AG04450 (cell line): ENCODE results near the gene RARB. TPM values are rescaled to one million over a fixed set of nuclear protein-coding genes. Genes with fewer than 3 reads are reported as not detected.

ENCODE experiments used
- CTCF ChIA-PET: fragments of 300-600, 350-600 bp; formaldehyde crosslinking; extraction: SDS; loops from one replicate; lab custom pipeline; 2022; ENCODE audit warnings: antibody characterized with exemption, inconsistent platforms; lab: Charles Lee
- POLR2A ChIA-PET: fragments of 350-600 bp; formaldehyde crosslinking; extraction: SDS; loops from one replicate; lab custom pipeline; 2021; ENCODE audit warnings: antibody characterized with exemption, inconsistent platforms; lab: Yijun Ruan, JAX
- DNase-seq: peaks from one replicate; pipeline ENCODE4 v3.0.0-alpha.2; 2011; ENCODE audit warnings: low read depth, low spot score
- H3K27ac ChIP-seq: one replicate; pipeline ENCODE4 v1.5.1; 2012; ENCODE audit warnings: low read depth, low read length, control low read depth
- H3K27me3 ChIP-seq: one replicate; pipeline ENCODE4 v1.6.0; 2012; ENCODE audit warnings: low read length; ENCODE audit not compliant: control insufficient read depth, insufficient read depth
- H3K4me3 ChIP-seq: 2 replicates; pipeline ENCODE4 v1.5.1; 2011; ENCODE audit warnings: mild to moderate bottlenecking, low read depth, low read length, control low read depth
- H3K9me3 ChIP-seq: 2 replicates; pipeline ENCODE4 v1.5.1; 2012; ENCODE audit warnings: low read length; ENCODE audit not compliant: control insufficient read depth, insufficient read depth
- polyA plus RNA-seq: library from polyadenylated mRNA; depleted of rRNA; stranded (reverse); fragments of >200 nt; gene quantifications from 2 replicates; pipeline ENCODE4 v1.2.3, GENCODE V29; 2011
- TF ChIP-seq, protein P1 (sequence below): IDR thresholded peaks from 2 replicates; pipeline ENCODE4 v1.5.1; 2011; ENCODE audit warnings: low read depth, low read length, control low read depth, inconsistent platforms

RARB gene
- polyA plus RNA-seq, 1 experiment: 0.51 TPM

GRCh38 chr3:25572919-25573385 lies 144.9 kb downstream of the RARB start:
- peak overlapping the region; percentile 70 for H3K27ac ChIP-seq
- no peaks in the 10 kb centered on the region for H3K27me3 ChIP-seq
- CTCF ChIA-PET: interaction anchor here (4.0 kb wide), 1 partner anchor 20 kb away, joined by 31 read pairs; no protein-coding TSS in a partner anchor
- POLR2A ChIA-PET: no interaction called here
- no peak for DNase-seq
- TF ChIP-seq, protein P1, sequence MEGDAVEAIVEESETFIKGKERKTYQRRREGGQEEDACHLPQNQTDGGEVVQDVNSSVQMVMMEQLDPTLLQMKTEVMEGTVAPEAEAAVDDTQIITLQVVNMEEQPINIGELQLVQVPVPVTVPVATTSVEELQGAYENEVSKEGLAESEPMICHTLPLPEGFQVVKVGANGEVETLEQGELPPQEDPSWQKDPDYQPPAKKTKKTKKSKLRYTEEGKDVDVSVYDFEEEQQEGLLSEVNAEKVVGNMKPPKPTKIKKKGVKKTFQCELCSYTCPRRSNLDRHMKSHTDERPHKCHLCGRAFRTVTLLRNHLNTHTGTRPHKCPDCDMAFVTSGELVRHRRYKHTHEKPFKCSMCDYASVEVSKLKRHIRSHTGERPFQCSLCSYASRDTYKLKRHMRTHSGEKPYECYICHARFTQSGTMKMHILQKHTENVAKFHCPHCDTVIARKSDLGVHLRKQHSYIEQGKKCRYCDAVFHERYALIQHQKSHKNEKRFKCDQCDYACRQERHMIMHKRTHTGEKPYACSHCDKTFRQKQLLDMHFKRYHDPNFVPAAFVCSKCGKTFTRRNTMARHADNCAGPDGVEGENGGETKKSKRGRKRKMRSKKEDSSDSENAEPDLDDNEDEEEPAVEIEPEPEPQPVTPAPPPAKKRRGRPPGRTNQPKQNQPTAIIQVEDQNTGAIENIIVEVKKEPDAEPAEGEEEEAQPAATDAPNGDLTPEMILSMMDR: no peak
- H3K4me3 ChIP-seq: no peak overlapping the region
- H3K9me3 ChIP-seq: no peaks in the 10 kb centered on the region; the same call in 1 of the 2 replicates

DNA sequence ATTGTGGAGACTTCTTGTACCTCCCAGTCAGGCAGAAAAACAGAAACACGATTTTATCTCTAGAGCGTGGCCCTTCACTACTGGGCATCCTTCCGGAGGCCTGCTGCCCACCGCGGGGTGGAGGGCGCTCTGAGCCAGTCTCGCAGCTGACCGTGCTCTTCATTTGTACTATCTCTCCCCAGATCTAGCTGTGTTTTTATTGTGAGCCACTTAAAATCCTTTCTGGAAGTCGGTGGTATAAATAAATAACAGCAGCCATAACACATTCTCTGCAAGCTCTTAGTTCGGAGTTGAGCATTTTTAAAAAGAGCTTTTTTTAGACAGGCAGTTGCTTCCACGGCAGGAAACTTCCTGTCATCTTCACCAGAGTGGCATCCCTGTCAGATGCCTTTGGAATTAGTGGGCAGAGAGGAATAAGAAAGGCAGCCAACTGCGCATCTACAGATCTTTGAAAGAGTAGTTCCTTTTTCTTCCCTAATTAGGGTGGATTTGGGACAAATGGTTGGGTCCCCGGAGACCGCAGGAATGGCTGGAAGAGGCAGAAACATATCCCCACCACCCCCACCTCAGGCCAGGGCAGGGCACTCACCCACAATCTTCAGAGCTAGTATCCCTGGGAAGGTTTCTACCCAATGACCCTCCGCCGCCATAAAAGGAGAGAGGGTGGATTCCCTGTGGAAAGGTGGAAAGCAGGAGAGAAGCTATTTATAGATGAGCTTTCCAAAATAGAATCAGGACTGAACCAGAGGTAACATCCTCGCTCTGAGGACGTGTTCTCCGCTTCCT lies 145.5 kb downstream of the RARB start:
- Histone ChIP-seq H3K4me3 (no peak overlapping the region), H3K27ac (peak overlapping the region; percentile 70), H3K9me3 (no peaks in the 10 kb centered on the region; the same call in 1 of the 2 replicates), H3K27me3 (no peaks in the 10 kb centered on the region)
- CTCF ChIA-PET: interaction anchor here (4.0 kb wide), 1 partner anchor 20 kb away, joined by 31 read pairs; no protein-coding TSS in a partner anchor
- no peak for DNase-seq
- POLR2A ChIA-PET: no interaction called here
- TF ChIP-seq, protein P1: no peak

GRCh38 chr3:25574172-25574765 lies 146.2 kb downstream of the RARB start:
- H3K27ac ChIP-seq: peak overlapping the region; percentile 11
- TF ChIP-seq, protein P1: no peak
- DNase-seq: no peak
- ChIA-PET POLR2A (no interaction called here), CTCF (interaction anchor here (0.6 to 4.0 kb wide), 2 partner anchors 19 to 170 kb away, joined by 4 to 31 read pairs; no protein-coding TSS in a partner anchor)
- no peak overlapping the region for H3K4me3 ChIP-seq
- no peaks in the 10 kb centered on the region; the same call in 1 of the 2 replicates for H3K9me3 ChIP-seq
- H3K27me3 ChIP-seq: no peaks in the 10 kb centered on the region

- Histone ChIP-seq H3K9me3 (no peaks in the 10 kb centered on the region; the same call in 1 of the 2 replicates), H3K4me3 (no peak overlapping the region), H3K27me3 (no peaks in the 10 kb centered on the region), H3K27ac (no peak overlapping the region)
- TF ChIP-seq, protein P1: no peak
- DNase-seq: no peak
- POLR2A ChIA-PET: no interaction called here
- CTCF ChIA-PET: interaction anchor here (1.4 kb wide), 1 partner anchor 19 kb away, joined by 3 read pairs; no protein-coding TSS in a partner anchor
Observed at GRCh38 chr3:25575001-25575400, 146.9 kb downstream of the RARB start.

DNA sequence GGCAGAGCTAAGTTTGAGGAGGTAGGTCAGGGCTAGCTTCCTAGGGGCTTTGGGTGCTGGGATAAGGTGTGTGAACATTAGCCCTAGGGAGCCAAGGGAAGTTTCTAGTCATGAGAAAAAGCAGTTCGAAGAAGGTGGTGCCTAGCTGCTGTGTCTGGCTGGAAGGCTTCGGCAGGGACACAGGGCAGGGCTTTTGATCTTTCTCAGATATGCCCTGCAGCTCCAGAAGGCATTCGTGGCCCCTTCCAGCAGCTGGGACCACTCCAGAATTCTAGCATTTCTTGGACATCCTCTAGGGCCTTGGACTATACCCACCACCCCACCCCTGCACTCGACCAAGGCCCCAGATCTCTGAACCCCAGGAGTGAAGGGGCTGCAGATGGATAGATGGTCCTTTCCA lies 148.1 kb downstream of the RARB start:
- Histone ChIP-seq H3K27me3 (no peaks in the 10 kb centered on the region), H3K27ac (no peak overlapping the region), H3K4me3 (no peak overlapping the region), H3K9me3 (no peaks in the 10 kb centered on the region; the same call in 1 of the 2 replicates)
- POLR2A ChIA-PET: no interaction called here
- DNase-seq: no peak
- CTCF ChIA-PET: interaction anchor here (1.4 kb wide), 1 partner anchor 18 kb away, joined by 3 read pairs; no protein-coding TSS in a partner anchor
- TF ChIP-seq, protein P1: no peak
